Breast epithelium (tissue), 3 donors: ENCODE data around the gene ADCY4.

Source experiments
- CTCF ChIP-seq, 3 donors: fragments of 450-650 bp; IDR thresholded peaks; one replicate each; pipeline ENCODE4 v1.5.1; 2016 to 2017; ENCODE audit warnings: antibody characterized with exemption in 3 of 3, mild to moderate bottlenecking in 3 of 3, moderate library complexity in 3 of 3
- POLR2A ChIP-seq: fragments of 450-650 bp; IDR thresholded peaks from one replicate; pipeline ENCODE4 v1.6.1; 2016; ENCODE audit warnings: antibody characterized with exemption, mild to moderate bottlenecking, moderate library complexity
- POLR2AphosphoS5 ChIP-seq, 3 donors: sonication (generic); formaldehyde crosslinking; IDR thresholded peaks; one replicate each; pipeline ENCODE4 v1.6.1; 2017; ENCODE audit warnings: antibody characterized with exemption in 3 of 3

- no peak for TF ChIP-seq POLR2A
- TF ChIP-seq CTCF (IDR thresholded peaks at IDR 0.05), result no peak
- TF ChIP-seq POLR2AphosphoS5 (IDR thresholded peaks at IDR 0.05), result peak in 1 of 3 donors; percentile 39
Measured at GRCh38 chr14:24335461-24336171, 745 bp upstream of the ADCY4 start.
